GM21717 (cell line): ENCODE data around the gene PRRT1.
"Not testable (repeated sequence)": the region's sequence is repeated elsewhere in the genome, so short reads cannot be mapped to it uniquely, and the experiment has no call there.

Source experiments
- ATAC-seq: cut with Tn5 transposase; IDR thresholded peaks from one replicate; pipeline ENCODE4 v1.9.1; 2021; ENCODE audit warnings: mild to moderate bottlenecking, moderate library complexity; ENCODE audit not compliant: unreplicated experiment

PRRT1 gene

DNA sequence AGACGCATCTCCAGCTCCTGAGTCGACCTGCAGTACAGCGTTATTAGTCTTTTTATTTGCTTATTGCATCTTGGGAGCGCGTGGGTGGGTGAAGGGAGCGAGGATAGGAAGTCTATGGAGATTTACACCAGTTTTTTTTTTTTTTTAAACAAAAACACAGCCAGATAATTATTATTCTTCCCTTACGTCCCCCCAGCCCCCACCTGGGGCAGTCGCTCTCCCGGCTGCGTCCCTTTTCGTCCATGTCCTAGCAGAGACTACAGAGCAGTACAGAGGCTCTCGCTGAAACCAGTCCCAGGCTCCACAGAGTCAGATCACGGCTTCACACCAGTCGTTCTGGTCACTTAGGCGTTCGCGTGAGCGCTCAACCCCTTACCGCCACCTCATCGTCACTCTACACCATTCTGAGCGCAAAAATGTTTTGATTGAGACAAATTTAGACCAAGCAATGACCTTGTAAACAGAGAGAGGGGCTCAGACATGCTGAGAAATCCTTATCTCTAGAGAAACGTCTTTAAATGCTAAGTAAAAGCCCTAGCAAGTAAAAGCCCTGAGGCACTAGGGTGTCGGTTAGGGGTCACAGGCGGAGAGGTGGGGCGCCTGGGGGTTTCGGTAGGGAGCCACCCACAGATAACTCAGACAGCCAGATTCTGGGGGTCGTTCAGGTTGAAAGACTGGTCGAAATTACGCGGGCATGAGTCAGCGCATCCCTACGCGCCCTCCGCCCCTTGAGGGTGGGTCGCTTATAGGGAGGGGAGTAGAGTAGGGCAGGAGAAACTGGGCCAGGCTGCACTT, 1.2 kb upstream of the PRRT1 start:
- ATAC-seq = no peak

DNA sequence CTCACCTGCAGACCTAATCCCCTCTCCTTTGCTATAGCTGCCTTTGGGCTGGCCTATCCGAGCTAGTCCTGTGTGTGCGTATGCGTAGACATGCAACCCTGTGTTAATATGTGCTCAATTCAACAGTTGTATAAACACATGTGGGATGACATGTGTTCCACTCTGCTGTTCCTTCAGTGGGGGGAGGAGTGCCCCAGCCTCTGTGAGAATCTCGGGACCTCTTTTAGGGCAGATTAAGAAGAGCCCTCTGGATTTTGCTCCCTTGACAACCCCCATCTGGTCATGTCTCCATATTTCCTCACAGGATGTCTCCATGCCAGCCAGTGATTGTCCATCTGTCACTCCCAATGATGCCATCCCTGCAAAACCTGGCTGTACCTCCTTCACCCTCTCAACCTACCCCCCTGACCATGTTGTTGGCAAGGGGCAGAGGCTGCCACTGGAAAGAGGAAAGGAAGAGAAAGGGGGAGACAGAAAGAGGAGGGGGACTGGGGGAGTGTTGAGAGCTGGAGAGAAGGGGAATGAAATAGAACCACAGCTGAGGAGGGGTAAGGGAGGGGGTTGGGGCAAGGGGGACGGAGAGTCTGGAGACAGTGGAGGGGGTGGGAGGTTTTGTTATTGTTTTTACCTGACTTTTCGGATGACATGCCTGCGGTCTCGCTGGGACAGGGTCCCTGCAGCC, 417 bp downstream of the PRRT1 start:
- ATAC-seq = no peak

DNA sequence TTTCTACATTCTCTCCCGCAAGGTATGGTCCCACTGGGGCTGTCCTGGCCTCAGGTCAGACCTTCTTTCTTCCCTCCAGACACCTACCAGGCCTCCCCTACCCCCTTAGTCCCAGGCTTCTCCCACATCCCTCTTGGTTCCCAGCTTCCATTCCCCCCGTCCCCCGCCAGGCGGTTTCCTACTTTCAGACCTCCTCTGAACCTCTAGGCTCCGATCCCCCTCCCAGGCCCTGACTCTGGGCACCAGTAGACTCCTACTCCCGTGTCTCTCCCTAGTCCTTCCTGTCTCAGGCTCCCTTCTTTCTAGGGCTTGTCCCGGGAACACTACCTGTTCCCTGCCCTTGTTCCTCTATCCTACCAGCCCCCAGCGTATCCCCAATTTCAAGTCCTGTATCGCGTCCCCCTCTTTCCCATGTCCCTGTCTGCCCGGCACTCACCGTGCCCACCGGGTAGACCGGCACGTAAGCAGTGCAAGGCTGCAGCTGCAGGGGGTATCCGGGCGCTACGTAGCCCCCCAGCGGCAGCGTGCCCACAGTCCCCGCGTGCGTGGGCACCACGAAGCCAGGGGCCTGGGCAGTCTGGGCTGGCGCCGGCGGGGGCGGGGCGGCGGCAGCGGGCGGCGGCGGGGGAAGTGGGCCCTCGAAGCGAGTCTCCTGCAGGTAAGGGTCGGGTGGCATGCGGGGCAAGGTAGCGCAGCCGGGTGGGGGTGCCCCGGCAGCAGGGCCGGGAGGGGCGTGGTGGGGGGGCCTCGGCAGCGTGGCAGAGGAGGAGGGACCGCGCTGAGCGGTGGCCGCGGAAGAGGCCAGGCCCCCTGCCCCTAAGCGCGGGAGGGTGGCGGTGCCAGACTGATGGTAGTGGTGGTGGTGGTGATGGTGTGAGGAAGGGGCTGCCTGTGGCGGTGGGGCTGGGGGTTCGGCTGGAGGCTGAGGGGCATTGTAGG, 1.5 kb downstream of the PRRT1 start:
- ATAC-seq = no peak

DNA sequence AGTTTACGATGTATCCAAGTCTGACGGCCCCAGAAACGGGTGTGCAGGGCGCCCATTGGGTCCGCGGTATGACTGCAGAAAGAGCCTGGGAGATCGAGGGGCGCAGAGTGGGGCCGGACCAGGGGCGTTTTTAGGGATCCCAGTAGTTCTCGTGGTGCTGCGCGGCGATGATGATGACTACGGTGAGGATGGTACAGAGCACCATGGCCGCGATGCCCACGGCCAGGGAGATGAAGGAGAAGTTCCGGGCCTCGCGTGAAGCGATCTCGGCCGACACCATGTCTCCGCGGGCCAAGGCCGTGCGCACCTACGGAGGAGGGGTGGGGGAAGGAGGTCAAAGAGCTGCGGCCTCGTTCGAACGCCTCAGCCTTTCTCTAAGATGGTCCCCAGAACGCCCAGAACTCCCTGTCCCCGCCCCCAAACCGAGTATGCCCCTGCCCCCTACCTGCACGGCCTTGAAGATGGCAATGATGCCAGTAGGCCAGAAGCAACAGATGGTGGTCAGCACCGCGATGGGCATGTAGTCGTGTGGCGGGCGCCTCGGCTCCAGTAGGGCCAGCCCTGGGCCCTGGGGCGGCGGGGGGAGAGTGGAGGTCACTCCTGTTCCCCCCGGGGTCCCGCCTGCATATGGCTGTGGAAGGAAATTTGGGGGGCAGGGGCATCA, 2.5 kb downstream of the PRRT1 start:
- no peak for ATAC-seq

DNA sequence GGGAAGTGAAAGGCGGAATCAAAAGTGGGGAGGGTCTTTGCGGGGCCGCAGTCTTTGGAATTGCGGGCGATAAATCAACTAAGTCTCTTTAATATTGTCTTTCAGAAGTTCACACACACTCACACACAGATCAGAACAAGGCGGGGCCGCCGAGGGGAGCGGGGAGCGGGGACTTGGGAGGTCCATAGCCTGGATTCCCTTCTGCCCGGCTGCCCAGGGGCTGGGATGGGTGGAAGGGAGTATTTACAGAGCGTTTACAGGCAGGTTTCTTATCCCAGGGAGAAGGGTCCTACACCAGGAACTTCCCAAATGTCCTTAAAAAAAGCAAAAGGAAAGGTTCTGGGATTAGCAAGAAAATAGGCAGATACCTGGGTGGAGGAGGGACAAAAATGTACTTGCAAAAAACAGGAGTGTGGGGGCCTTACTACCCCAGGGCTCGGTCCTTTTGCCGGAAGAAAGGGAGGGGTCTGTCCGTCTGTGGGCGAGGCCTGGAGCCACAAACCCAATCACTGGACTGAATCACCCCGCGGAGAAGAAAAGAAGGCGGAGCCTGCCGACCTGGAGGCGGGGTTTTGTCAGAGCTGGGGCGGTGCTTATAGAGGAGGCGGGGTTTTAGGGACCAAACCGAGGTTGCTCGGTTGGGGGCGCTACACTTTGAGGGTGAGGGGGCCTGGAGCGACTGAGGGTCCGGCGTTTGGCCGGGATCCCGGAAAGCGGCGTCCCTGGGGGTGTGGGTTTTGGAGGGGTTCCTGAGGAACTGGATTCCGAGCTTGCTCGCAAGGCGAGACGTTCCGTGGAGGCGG, 3.2 kb downstream of the PRRT1 start:
- no peak for ATAC-seq

DNA sequence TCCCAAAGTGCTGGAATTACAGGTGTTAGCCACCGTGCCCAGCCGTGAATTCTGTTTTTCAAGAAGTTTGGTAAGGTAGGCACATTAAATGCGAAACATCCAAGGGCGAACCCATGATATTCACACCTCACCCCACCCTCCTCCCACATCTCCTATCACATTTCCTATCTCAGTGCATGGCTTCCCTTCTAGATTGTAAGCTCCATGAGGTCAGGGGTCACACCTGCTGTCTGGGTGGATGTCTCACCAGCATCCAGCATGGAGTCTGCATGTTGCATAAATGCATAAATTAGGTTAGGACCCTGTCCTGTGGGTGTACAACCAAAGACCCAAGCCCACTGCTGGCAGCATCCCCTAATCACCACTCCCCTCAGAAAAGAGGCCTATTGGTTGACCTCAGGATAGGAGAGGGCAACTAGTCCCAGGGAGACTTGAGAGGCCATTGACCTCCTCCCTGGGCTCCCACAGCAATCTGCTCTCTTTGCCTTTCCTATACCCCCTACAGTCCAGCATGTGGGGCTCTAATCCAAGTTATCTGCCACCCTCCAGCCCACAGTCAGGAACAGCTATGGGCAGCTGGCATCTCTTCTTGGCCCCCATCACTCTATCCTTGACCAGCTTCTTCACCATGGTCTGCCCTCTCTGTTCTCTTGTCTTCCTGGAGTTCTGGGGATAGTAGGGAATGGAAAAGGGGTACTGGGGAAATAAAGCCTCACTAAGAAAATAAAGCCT, 4.2 kb downstream of the PRRT1 start:
- ATAC-seq = no peak

DNA sequence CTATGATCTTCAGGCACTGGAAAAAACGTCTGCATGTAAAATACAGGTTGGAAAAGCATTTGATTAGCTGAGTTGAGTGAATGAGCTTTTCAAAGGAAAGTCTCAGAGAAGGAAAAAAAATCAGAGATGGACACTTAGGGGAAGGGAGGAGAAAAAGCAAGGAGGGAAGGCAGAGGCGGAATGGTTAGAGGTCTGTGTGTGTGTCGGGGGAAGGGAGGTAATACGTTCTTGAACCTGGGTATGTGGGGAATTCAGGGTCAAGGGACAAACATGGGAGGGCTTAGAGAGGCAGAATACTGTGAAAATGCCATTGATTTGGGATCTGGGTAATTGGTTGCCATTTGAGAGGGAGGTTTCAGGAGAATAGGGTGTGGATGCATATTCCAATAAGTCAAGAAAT, 5.1 kb downstream of the PRRT1 start:
- ATAC-seq = no peak

DNA sequence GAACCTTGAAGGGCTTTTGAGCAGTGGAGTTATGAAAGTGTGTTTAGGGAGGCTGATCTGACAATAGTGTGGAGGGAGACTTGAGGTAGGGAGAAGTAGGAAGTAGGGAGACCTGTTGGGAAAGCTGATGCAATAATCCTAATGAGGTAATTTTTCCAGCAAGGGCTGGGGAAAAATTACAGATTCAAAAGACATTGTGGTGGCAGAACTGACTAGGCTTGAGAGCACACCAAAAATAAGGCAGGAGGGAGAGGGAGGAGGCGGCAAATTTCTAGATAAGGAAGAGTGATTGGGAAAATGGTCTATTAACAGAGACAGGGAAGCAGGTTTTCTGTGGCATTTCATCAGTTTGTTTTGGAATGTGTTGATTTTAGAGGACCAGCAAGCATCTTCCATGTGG, 5.5 kb downstream of the PRRT1 start:
- no peak for ATAC-seq

DNA sequence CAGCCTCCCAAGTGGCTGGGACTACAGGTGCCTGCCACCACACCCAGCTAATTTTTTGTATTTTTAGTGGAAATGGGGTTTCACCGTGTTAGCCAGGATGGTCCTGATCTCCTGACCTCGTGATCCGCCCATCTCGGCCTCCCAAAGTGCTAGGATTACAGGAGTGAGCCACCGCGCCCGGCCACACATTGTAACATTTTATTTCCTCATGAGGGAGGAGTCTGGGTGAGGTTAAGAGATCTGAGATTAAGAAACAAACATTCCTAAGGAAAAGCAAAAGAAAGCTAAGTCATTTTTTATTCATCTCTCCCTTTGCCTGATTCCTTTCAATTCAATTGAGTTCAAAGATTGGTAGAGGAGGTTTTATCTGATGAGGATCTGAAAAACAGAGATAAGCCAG, 7.5 kb downstream of the PRRT1 start:
- not testable (repeated sequence) for ATAC-seq

DNA sequence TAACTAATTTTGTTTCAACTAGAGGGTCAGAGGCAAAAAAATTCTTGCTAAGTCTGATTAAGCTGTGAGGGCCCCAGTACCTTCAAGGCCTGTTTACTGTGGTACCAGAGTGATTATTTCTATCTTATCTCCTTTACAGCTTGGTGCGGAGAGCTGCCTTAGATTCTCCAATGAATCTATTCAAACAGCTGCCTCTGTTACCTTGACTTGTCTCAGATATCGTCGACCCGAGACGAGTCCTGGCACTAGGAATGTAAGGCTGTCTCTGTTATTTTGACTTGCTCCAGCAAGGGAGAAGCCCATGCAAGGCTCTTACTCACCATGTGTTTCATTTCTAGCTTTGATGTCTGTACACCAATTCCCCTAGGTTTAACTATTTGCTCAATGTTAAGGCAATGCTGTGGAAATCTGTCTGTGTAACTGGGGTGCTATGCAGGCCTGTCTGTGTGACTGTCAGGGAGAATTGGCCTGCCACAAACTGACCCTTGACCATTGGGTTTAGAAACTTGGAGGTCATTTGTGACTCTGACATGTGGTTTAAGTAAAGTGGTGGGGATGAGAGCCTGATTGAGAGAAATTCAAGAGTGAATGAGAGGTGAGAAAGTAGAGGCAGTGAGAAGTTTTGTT, 11.2 kb downstream of the PRRT1 start:
- ATAC-seq = no peak

DNA sequence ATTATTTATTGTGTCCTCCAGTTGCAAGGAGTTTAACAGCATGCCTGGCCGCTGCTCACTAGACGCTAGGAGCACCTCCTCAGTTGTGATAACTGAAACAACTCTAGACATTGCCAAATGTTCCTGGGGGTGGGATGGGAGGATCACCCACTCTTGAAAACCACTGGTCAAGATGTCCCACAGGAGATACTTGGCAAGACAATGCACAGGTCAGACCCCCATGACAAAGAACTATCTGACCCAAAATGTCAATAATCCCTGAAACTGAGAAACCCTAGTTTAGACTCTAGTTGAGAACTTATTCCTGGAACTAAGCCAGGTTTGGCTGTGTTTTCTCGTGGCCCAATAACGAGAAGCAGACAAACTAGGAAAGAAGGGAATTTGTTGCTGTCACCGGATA, 12.1 kb downstream of the PRRT1 start:
- ATAC-seq = no peak

DNA sequence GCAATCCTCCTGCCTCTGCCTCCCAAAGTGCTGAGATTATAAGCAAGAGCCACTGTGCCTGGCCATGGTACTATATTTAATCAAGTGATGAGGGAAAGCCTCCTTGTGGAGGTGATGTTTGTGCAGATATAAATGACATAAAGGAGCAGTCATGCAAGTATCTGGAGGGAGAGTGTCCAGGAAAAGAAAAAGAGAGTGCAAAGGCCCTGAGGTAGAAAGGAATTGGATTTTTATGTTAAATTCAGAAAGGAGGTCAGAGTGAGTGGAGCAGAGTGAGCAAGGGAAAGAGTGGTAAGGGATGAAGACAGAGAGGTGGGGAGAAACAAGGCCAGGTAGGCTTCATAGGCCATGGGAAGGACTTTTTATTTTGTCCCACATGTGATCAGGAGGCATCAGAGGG, 14.3 kb downstream of the PRRT1 start:
- no peak for ATAC-seq

DNA sequence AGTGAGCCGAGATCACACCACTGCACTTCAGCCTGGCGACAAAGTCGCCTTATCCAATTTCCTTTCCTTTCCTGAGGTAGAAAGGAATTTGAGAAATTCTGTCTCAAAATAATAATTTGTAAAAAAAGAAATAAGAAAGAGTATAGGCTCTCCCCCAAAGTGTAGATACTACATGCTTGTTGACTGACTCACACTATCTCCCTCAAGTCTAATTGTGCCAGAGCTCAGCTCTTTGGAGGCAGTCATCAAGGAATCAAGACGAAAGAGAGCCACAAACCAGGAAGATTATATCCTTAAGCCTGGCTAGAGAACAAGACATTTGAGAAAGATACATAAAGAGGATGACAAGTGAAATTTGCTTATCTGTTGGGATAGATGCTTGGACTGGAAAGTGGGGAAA, 18.0 kb downstream of the PRRT1 start:
- ATAC-seq = no peak

DNA sequence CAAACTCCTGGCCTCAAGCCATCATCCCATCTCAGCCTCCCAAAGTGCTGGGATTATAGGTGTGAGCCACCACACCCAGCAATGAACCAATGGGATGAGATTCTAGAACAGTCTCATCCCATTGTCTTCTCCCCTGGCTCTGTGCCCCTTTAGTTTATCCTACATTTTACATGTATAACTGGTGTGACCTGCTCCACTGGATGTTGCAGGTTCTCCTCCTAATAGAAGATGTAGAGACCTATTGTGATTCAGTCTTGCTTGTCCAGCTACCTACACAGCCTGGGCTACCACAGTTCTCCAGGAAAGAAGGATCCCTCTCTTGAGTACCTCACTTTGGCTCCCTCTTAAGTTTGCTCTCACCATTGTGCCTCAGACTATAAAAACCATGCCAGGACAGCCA, 19.6 kb downstream of the PRRT1 start:
- no peak for ATAC-seq

DNA sequence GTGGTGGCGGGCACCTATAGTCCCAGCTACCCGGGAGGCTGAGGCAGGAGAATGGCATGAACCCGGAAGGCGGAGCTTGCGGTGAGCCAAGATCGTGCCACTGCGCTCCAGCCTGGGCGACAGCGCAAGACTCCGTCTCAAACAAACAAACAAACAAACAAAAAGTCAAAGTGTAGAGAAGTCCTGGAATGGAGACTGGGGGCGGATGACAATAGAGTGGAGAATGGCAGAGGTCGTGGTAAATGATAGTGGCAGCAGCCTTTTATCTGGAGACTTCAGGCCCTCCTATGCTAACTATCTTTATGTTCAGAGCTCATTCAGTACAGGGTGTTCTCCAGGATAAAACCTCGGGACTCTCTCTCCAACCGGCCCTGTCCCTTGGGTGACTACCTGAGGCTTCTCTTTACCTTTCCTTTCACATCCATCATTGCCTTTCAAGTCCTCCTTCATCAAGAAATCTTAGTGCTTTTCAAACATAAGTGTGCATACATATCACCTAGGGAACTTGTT, 20.2 kb downstream of the PRRT1 start:
- no peak for ATAC-seq

DNA sequence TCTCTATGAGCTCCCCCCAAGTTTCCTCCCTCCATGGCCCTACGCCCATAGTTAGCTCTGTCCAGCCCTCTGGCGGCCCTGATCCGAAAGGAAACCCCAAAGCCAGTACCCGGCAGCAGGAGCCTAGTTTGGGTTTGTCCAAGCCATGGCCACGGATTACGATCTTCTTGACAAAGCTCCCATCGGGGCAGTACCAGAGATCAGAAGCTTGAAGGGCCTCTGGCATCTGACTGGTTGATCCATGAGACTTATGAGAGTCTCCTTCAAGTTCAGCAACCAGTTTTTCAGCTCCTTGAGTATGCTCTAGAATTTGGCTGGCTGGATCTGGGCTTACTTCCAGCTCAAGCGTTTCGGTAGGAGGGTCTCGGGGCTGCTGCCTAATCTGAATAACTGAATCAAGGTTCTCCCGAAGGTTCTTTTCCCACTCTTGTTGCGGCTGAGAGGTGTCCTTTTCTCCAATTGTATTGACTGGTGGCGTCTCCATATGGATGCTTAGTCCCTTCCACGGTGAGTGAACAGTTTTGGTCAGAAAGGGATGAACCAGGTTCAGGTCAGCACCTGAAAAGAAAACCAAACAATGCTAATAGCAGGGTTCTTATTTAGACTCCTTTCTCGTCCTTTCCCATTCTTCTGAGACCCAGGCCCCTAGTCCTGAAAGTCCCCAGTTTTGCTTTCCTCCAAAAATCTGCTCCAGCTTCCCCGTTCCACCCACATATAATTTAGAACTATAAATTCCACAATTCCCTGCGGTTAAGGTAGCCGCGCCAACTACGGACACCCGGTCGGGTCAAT, 22.2 kb downstream of the PRRT1 start:
- no peak for ATAC-seq

DNA sequence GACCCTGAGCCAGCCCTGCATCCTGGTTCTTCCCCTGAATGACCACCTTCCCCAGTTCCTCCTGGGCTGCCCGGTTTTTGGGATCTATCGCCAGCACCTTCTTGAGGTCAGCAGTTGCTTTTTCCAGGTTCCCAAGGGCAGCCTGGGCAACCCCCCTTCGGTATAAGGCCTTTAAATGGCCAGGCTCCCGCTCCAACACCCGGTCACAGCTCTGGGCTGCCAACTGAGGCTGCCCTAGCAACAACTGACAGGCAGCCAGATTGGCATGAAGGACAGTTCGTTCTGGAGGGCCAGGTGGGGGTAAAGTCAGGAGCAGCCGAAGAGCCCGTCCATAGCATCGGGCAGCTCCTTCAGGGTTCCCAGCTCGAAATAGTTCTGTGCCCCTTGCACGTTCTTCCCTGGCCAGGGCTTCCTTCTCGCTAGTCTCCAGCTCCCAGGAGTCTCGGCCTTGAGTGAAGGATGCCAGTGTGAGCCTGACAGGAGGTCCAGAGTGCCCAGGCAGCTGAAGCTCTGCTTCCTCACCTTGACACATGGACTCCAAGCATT, 22.9 kb downstream of the PRRT1 start:
- ATAC-seq = no peak
